GM12874 (cell line): ENCODE data around the gene PTCH1.

Experiments
- CTCF ChIP-seq: IDR thresholded peaks from 2 replicates; pipeline ENCODE4 v1.5.1; 2011; ENCODE audit warnings: low read depth, mild to moderate bottlenecking, control low read depth, low read length, moderate library complexity; ENCODE audit not compliant: insufficient read depth

PTCH1 gene

GRCh38 chr9:95399261-95399660 is 117.5 kb downstream of the PTCH1 start:
- TF ChIP-seq CTCF: no peak
